IMR-90 (cell line): ENCODE results near the gene TOM1. TPM values are rescaled to one million over a fixed set of nuclear protein-coding genes. Genes with fewer than 3 reads are reported as not detected.

Source experiments
- ATAC-seq: fragments of 200-7000 bp; cut with Tn5 transposase; 2 replicates; pipeline ENCODE4 v1.9.1; 2020; ENCODE audit warnings: low read depth, mild to moderate bottlenecking, moderate library complexity
- BruUV-seq: library from RNA; stranded (reverse); fragments of 400-500 nt; replicated peaks from 2 replicates; lab custom pipeline; 2021; lab: Mats Ljungman, UMichigan
- CTCF ChIA-PET: fragments of 300-600 bp; formaldehyde crosslinking; extraction: SDS; loops from one replicate; lab custom pipeline; 2021; ENCODE audit warnings: antibody characterized with exemption; lab: Yijun Ruan, JAX
- POLR2A ChIA-PET: fragments of 300-600 bp; sonication (Branson Sonifier 250); formaldehyde crosslinking; loops from one replicate; lab custom pipeline; 2022; ENCODE audit warnings: antibody characterized with exemption; ENCODE audit not compliant: unreplicated experiment; lab: Charles Lee
- DNase-seq: peaks from one replicate; pipeline ENCODE4 v3.0.0; 2013
- H2AFZ ChIP-seq: replicated peaks from 2 replicates; pipeline ENCODE3; 2013; ENCODE audit warnings: low read length, mild to moderate bottlenecking; ENCODE audit not compliant: poor library complexity
- H2AK5ac ChIP-seq: 2 replicates; pipeline ENCODE4 v1.6.1; 2013; ENCODE audit warnings: low read depth, low read length, inconsistent platforms
- H2AK9ac ChIP-seq: replicated peaks from 2 replicates; pipeline ENCODE3; 2013; ENCODE audit warnings: mild to moderate bottlenecking, low read depth, low read length, moderate library complexity; ENCODE audit not compliant: poor library complexity
- H2BK120ac ChIP-seq: 2 replicates; pipeline ENCODE4 v1.6.1; 2013; ENCODE audit warnings: low read depth, low read length, inconsistent platforms
- H2BK15ac ChIP-seq: 3 replicates; pipeline ENCODE4 v1.6.1; 2013; ENCODE audit warnings: low read depth, low read length, inconsistent platforms
- H2BK20ac ChIP-seq: 2 replicates; pipeline ENCODE4 v1.6.1; 2013; ENCODE audit warnings: low read depth, mild to moderate bottlenecking, inconsistent platforms, low read length, moderate library complexity
- H2BK5ac ChIP-seq: 2 replicates; pipeline ENCODE4 v1.6.1; 2013; ENCODE audit warnings: mild to moderate bottlenecking, low read depth, low read length, inconsistent platforms; ENCODE audit not compliant: poor library complexity, severe bottlenecking
- H3K14ac ChIP-seq: replicated peaks from 2 replicates; pipeline ENCODE4 v1.6.1; 2013; ENCODE audit warnings: low read depth, low read length, inconsistent platforms
- H3K18ac ChIP-seq: 2 replicates; pipeline ENCODE4 v1.6.1; 2013; ENCODE audit warnings: low read depth, low read length, control low read depth
- H3K23ac ChIP-seq: 2 replicates; pipeline ENCODE4 v1.6.1; 2013; ENCODE audit warnings: low read depth, low read length, inconsistent platforms
- H3K27ac ChIP-seq: 2 replicates; pipeline ENCODE4 v1.5.1; 2013; ENCODE audit warnings: mild to moderate bottlenecking, control low read depth, low read length; ENCODE audit not compliant: insufficient read depth
- H3K27me3 ChIP-seq: 2 replicates; pipeline ENCODE4 v1.6.1; 2013; ENCODE audit warnings: low read length; ENCODE audit not compliant: control insufficient read depth, insufficient read depth
- H3K36me3 ChIP-seq: 2 replicates; pipeline ENCODE4 v1.6.1; 2013; ENCODE audit warnings: low read length, mixed read lengths; ENCODE audit not compliant: control insufficient read depth, insufficient read depth
- H3K4ac ChIP-seq: 2 replicates; pipeline ENCODE4 v1.6.1; 2013; ENCODE audit warnings: low read depth, low read length, inconsistent platforms
- H3K4me1 ChIP-seq: 2 replicates; pipeline ENCODE4 v1.6.1; 2013; ENCODE audit warnings: low read length, mixed read lengths; ENCODE audit not compliant: control insufficient read depth, insufficient read depth
- H3K4me2 ChIP-seq: 2 replicates; pipeline ENCODE4 v1.6.1; 2013; ENCODE audit warnings: low read depth, mild to moderate bottlenecking, control low read depth, low read length, moderate library complexity
- H3K4me3 ChIP-seq: 2 replicates; pipeline ENCODE4 v1.5.1; 2013; ENCODE audit warnings: low read depth, mild to moderate bottlenecking, control low read depth, low read length, moderate library complexity; ENCODE audit not compliant: insufficient read depth
- H3K56ac ChIP-seq: 2 replicates; pipeline ENCODE4 v1.6.1; 2013; ENCODE audit warnings: low read length, inconsistent platforms; ENCODE audit not compliant: insufficient read depth; ENCODE audit errors: extremely low read depth
- H3K79me1 ChIP-seq, 2 experiments: 2 replicates each; pipeline ENCODE4 v1.6.1; 2013; ENCODE audit warnings: low read length in 2 of 2, inconsistent platforms in 1 of 2, low read depth in 1 of 2
- H3K9ac ChIP-seq: 2 replicates; pipeline ENCODE4 v1.6.1; 2013; ENCODE audit warnings: low read depth, low read length, control low read depth
- H3K9me1 ChIP-seq: 2 replicates; pipeline ENCODE4 v1.6.1; 2013; ENCODE audit warnings: low read length, inconsistent platforms; ENCODE audit not compliant: insufficient read depth
- H3K9me3 ChIP-seq: 2 replicates; pipeline ENCODE4 v1.6.1; 2013; ENCODE audit warnings: low read length; ENCODE audit not compliant: control insufficient read depth, insufficient read depth
- H4K20me1 ChIP-seq: 2 replicates; pipeline ENCODE4 v1.6.1; 2013; ENCODE audit warnings: low read length, inconsistent platforms; ENCODE audit not compliant: insufficient read depth
- H4K5ac ChIP-seq: 2 replicates; pipeline ENCODE4 v1.6.1; 2013; ENCODE audit warnings: mild to moderate bottlenecking, low read depth, low read length, control low read depth
- H4K8ac ChIP-seq, 2 experiments: 2 replicates each; pipeline ENCODE4 v1.6.1; 2013; ENCODE audit warnings: low read depth in 2 of 2, low read length in 2 of 2, control low read depth in 1 of 2, inconsistent platforms in 1 of 2
- H4K91ac ChIP-seq: 2 replicates; pipeline ENCODE4 v1.6.1; 2013; ENCODE audit warnings: low read depth, low read length, inconsistent platforms; ENCODE audit not compliant: insufficient read depth
- BHLHE40 ChIP-seq: fragments of 150-350 bp; IDR thresholded peaks from 2 replicates; pipeline ENCODE4 v1.6.1; 2016; ENCODE audit warnings: mild to moderate bottlenecking, low read depth, low read length
- CEBPB ChIP-seq: IDR thresholded peaks from 2 replicates; pipeline ENCODE4 v1.6.1; 2012; ENCODE audit warnings: low read depth, low read length, improper control_type of control experiment
- CHD1 ChIP-seq: IDR thresholded peaks from 2 replicates; pipeline ENCODE4 v1.6.1; 2012; ENCODE audit warnings: low read depth, low read length, improper control_type of control experiment
- CTCF ChIP-seq: conservative IDR thresholded peaks from 2 replicates; pipeline ENCODE4 v1.5.1; 2012; ENCODE audit warnings: mild to moderate bottlenecking, low read depth, low read length, improper control_type of control experiment
- ELK1 ChIP-seq: fragments of 150-350 bp; IDR thresholded peaks from 2 replicates; pipeline ENCODE4 v1.6.1; 2016; ENCODE audit warnings: low read depth, mild to moderate bottlenecking, low read length, moderate library complexity, borderline replicate concordance
- FOS ChIP-seq: fragments of 150-350 bp; IDR thresholded peaks from 2 replicates; pipeline ENCODE4 v1.6.1; 2016; ENCODE audit warnings: low read depth, low read length
- MAFK ChIP-seq: IDR thresholded peaks from 2 replicates; pipeline ENCODE4 v1.6.1; 2012; ENCODE audit warnings: low read depth, low read length, improper control_type of control experiment
- MAZ ChIP-seq: IDR thresholded peaks from 2 replicates; pipeline ENCODE4 v1.6.1; 2012; ENCODE audit warnings: low read depth, mild to moderate bottlenecking, low read length, improper control_type of control experiment, moderate library complexity, borderline replicate concordance
- MXI1 ChIP-seq: IDR thresholded peaks from 2 replicates; pipeline ENCODE4 v1.6.1; 2012; ENCODE audit warnings: low read depth, mild to moderate bottlenecking, low read length, moderate library complexity, borderline replicate concordance
- NFE2L2 ChIP-seq: fragments of 150-350 bp; IDR thresholded peaks from 2 replicates; pipeline ENCODE4 v1.6.1; 2016; ENCODE audit warnings: low read depth, mild to moderate bottlenecking, low read length
- RAD21 ChIP-seq: IDR thresholded peaks from 2 replicates; pipeline ENCODE4 v1.6.1; 2012; ENCODE audit warnings: low read length, improper control_type of control experiment
- RCOR1 ChIP-seq: IDR thresholded peaks from 2 replicates; pipeline ENCODE4 v1.6.1; 2012; ENCODE audit warnings: mild to moderate bottlenecking, low read length, improper control_type of control experiment; ENCODE audit not compliant: insufficient replicate concordance
- RFX5 ChIP-seq: IDR thresholded peaks from 2 replicates; pipeline ENCODE4 v1.8.0; 2012; ENCODE audit warnings: low read depth, mild to moderate bottlenecking, low read length, moderate library complexity
- SMC3 ChIP-seq: fragments of 150-350 bp; IDR thresholded peaks from 2 replicates; pipeline ENCODE4 v1.6.1; 2016; ENCODE audit warnings: low read depth, mild to moderate bottlenecking, antibody characterized with exemption, low read length, moderate library complexity
- WGBS, 2 experiments: methylation state at CpG; one replicate each; pipeline versions ENCODE4 v1.1.5 to v1.1.7; 2013; ENCODE audit warnings: missing lambda C conversion rate in 2 of 2; ENCODE audit not compliant: insufficient read length in 1 of 2; ENCODE audit errors: extremely low coverage in 2 of 2; 5-methylcytosine and 5-hydroxymethylcytosine counted together
- dilution Hi-C: fragments of 300-500 bp; cut with HindIII; formaldehyde crosslinking; loops from one replicate; pipeline ENCODE4 v1.14.3; 2018; ENCODE audit warnings: low sequenced_read_pairs; ENCODE audit not compliant: unreplicated experiment
- in situ Hi-C: fragments of 300-500 bp; cut with MboI; formaldehyde crosslinking; loops from 3 replicates; pipeline ENCODE4 v1.14.3; 2019; ENCODE audit warnings: low sequenced_read_pairs, inconsistent platforms, mixed read lengths
- intact Hi-C: fragments of 100-400 bp; cut with micrococcal nuclease; formaldehyde crosslinking; loops from 2 replicates; pipeline ENCODE4 v1.10.0; 2022
- polyA plus RNA-seq, 3 experiments: library from polyadenylated mRNA; depleted of rRNA; stranded (reverse); fragments of >200 nt; gene quantifications; 2 replicates each; pipeline ENCODE4 v1.2.3, GENCODE V29; 2012; ENCODE audit warnings: low replicate concordance in 1 of 3
- total RNA-seq: library from RNA; depleted of rRNA; stranded (reverse); fragments of >200 nt; gene quantifications from 2 replicates; pipeline ENCODE4 v1.2.3, GENCODE V29; 2012
- TF ChIP-seq, protein P1 (sequence below): fragments of 150-350 bp; IDR thresholded peaks from 2 replicates; pipeline ENCODE4 v1.6.1; 2017; ENCODE audit warnings: mild to moderate bottlenecking, antibody characterized with exemption, low read length, low read depth

TOM1 gene
- total and polyA plus RNA-seq, 2 of the 4 experiments (the other 2 are of a cell fraction) = 38.0 to 46.4 TPM

DNA sequence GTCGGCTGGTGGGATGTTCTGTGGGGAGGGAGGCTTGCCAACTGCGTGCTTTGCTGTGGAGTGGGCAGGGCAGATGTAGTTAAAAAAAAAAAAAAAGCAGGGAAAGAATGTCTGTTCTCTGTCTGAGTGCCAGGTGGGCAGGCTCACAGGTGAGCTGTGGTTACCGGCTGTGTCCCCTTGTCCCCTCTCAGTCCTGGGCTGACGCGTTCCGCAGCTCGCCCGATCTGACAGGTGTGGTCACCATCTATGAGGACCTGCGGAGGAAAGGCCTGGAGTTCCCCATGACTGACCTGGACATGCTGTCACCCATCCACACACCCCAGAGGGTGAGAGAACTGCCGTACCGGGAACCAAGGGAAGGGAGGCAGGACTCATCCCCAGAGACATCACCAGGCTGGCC, 23.6 kb downstream of the TOM1 start:
- Histone ChIP-seq H3K14ac (no peak overlapping the region), H3K18ac (no peak overlapping the region), H3K9me3 (no peaks in the 10 kb centered on the region), H3K27me3 (no peaks in the 10 kb centered on the region), H2AK5ac (no peak overlapping the region), H3K4me2 (no peak overlapping the region), H2AFZ (peak overlapping the region; percentile 11), H3K9ac (no peak overlapping the region), H2BK120ac (no peak overlapping the region), H3K79me1 (peaks cover 0 to 18% of the 10 kb centered on the region in 2 experiments; a peak in 1 of 4 replicates), H3K36me3 (peaks cover 71% of the 10 kb centered on the region), H4K5ac (no peak overlapping the region), H3K23ac (no peak overlapping the region), H2BK15ac (no peak overlapping the region), H3K4ac (no peak overlapping the region), H4K91ac (no peak overlapping the region), H2BK5ac (no peak overlapping the region), H2AK9ac (peak overlapping the region; percentile 16), H3K4me1 (no peaks in the 10 kb centered on the region), H2BK20ac (no peak overlapping the region), H4K8ac (no peak overlapping the region), H4K20me1 (peaks cover 17% of the 10 kb centered on the region), H3K27ac (no peak overlapping the region), H3K56ac (no peak overlapping the region), H3K4me3 (no peak overlapping the region), H3K9me1 (peaks cover 5% of the 10 kb centered on the region; the same call in 1 of the 2 replicates)
- no peak for ATAC-seq
- ChIA-PET CTCF (no interaction called here), POLR2A (no interaction called here)
- intact Hi-C loops (no loop called here), in situ Hi-C loops (loop anchor here (25.0 kb wide), 1 partner anchor 1189 kb away; the partner anchor contains the start of gene FOXRED2), dilution Hi-C loops (no loop called here)
- DNase-seq = no peak
- no TSS peak for BruUV-seq
- TF ChIP-seq RFX5 = no peak
- no peak for TF ChIP-seq NFE2L2
- TF ChIP-seq ELK1 = no peak
- no peak for TF ChIP-seq RAD21
- no peak for TF ChIP-seq CTCF
- TF ChIP-seq MXI1 = no peak
- TF ChIP-seq CHD1 = no peak
- no peak for TF ChIP-seq FOS
- TF ChIP-seq RCOR1 = no peak
- no peak for TF ChIP-seq MAFK
- no peak for TF ChIP-seq BHLHE40
- TF ChIP-seq, protein P1, sequence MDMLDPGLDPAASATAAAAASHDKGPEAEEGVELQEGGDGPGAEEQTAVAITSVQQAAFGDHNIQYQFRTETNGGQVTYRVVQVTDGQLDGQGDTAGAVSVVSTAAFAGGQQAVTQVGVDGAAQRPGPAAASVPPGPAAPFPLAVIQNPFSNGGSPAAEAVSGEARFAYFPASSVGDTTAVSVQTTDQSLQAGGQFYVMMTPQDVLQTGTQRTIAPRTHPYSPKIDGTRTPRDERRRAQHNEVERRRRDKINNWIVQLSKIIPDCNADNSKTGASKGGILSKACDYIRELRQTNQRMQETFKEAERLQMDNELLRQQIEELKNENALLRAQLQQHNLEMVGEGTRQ = no peak
- no peak for TF ChIP-seq SMC3
- no peak for TF ChIP-seq CEBPB
- no peak for TF ChIP-seq MAZ
- 95% methylated on average over 4 of the region's 11 CpGs; no CpG with 5 or more reads in 1 of the 2 experiments for WGBS, 2 experiments
